Choroid plexus epithelial cell (primary cell): ENCODE data around the gene BSN.

Experiments used
- DNase-seq: peaks from one replicate; pipeline ENCODE4 v3.0.0-alpha.2; 2010; ENCODE audit warnings: low read depth
- H3K4me3 ChIP-seq: 2 replicates; pipeline ENCODE4 v1.5.1; 2011; ENCODE audit warnings: low read depth, mild to moderate bottlenecking, control low read depth, low read length, moderate library complexity
- TF ChIP-seq, protein P1 (sequence below): conservative IDR thresholded peaks from 2 replicates; pipeline ENCODE4 v1.5.1; 2011; ENCODE audit warnings: low read depth, mild to moderate bottlenecking, control low read depth, inconsistent platforms, low read length, moderate library complexity

Gene BSN

GRCh38 chr3:49671291-49672288 is 117.3 kb downstream of the BSN start:
- H3K4me3 ChIP-seq: no peak overlapping the region
- DNase-seq: peak; percentile 71

GRCh38 chr3:49673121-49673714 is 118.9 kb downstream of the BSN start:
- TF ChIP-seq, protein P1, sequence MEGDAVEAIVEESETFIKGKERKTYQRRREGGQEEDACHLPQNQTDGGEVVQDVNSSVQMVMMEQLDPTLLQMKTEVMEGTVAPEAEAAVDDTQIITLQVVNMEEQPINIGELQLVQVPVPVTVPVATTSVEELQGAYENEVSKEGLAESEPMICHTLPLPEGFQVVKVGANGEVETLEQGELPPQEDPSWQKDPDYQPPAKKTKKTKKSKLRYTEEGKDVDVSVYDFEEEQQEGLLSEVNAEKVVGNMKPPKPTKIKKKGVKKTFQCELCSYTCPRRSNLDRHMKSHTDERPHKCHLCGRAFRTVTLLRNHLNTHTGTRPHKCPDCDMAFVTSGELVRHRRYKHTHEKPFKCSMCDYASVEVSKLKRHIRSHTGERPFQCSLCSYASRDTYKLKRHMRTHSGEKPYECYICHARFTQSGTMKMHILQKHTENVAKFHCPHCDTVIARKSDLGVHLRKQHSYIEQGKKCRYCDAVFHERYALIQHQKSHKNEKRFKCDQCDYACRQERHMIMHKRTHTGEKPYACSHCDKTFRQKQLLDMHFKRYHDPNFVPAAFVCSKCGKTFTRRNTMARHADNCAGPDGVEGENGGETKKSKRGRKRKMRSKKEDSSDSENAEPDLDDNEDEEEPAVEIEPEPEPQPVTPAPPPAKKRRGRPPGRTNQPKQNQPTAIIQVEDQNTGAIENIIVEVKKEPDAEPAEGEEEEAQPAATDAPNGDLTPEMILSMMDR: no peak
- peak; percentile 26 for DNase-seq
- H3K4me3 ChIP-seq: peak overlapping the region; percentile 91

More at GRCh38 chr3:49671291-49672288, 117.3 kb downstream of the BSN start:
- TF ChIP-seq, protein P1: peak; percentile 96

GRCh38 chr3:49673715-49674496 is 119.6 kb downstream of the BSN start, which contains the start of gene APEH:
TSS of gene APEH (plus strand) at chr3:49674351. CDS start at chr3:49674402, 51 bp downstream.
- peak; percentile 98 for DNase-seq
- TF ChIP-seq, protein P1: no peak
- H3K4me3 ChIP-seq: peak within 1 kb of the TSS; percentile 91

- peak overlapping the region; percentile 91 for H3K4me3 ChIP-seq
- DNase-seq: no peak
- TF ChIP-seq, protein P1: no peak
Observed at GRCh38 chr3:49674497-49674983, 120.3 kb downstream of the BSN start.

- H3K4me3 ChIP-seq: no peak overlapping the region
- no peak for DNase-seq
- TF ChIP-seq, protein P1: no peak
Observed at GRCh38 chr3:49675912-49676311, 121.6 kb downstream of the BSN start.

- DNase-seq: no peak
- H3K4me3 ChIP-seq: no peak overlapping the region
- TF ChIP-seq, protein P1: no peak
Observed at GRCh38 chr3:49680493-49681231, 126.4 kb downstream of the BSN start.
